ENCODE results near the gene ERN1. TPM values are rescaled to one million over a fixed set of nuclear protein-coding genes. Genes with fewer than 3 reads are reported as not detected.

The ERN1 gene
- total and polyA plus RNA-seq, 2 of the 13 experiments (the other 11 are each of a cell fraction or from before 2014, with no cell fraction given), result 6.0 to 12.7 TPM

GRCh38 chr17:64129765-64130558, at the start of gene ERN1 (continued):
- TF ChIP-seq ZNF142 (CRISPR knock-in tag; IDR thresholded peaks at IDR 0.05) (peak; percentile 92), ZSCAN29 (CRISPR knock-in tag; conservative IDR thresholded peaks at IDR 0.05) (peak; percentile 81; the same call in 1 of the 2 replicates), SIN3A (IDR thresholded peaks at IDR 0.05; ENCODE audit: borderline replicate concordance, low read depth, low read length) (peak; percentile 82; the same call in 1 of the 2 replicates), ARHGAP35 (CRISPR knock-in tag; IDR thresholded peaks at IDR 0.05; ENCODE audit: borderline replicate concordance) (peak; percentile 45; the same call in 1 of the 2 replicates), TMF1 (CRISPR knock-in tag; IDR thresholded peaks at IDR 0.05; ENCODE audit: low read depth) (peak; percentile 95), SAFB2 (CRISPR knock-in tag; IDR thresholded peaks at IDR 0.05; ENCODE audit: borderline replicate concordance, low read depth) (peak; percentile 99; the same call in 1 of the 2 replicates), HIVEP1 (CRISPR knock-in tag; IDR thresholded peaks at IDR 0.05) (peak; percentile 46), POGZ (CRISPR knock-in tag; IDR thresholded peaks at IDR 0.05) (peak; percentile 76; the same call in 1 of the 2 replicates), BRF2 (CRISPR knock-in tag; IDR thresholded peaks at IDR 0.05) (peak; percentile 92), MNT (IDR thresholded peaks at IDR 0.05) (0 out of 2 replicates have a peak, but pooled peaks have one; percentile 4), MIXL1 (CRISPR knock-in tag; IDR thresholded peaks at IDR 0.05) (peak; percentile 57; the same call in 1 of the 2 replicates), IKZF5 (CRISPR knock-in tag; IDR thresholded peaks at IDR 0.05) (peak; percentile 72), ZBTB38 (CRISPR knock-in tag; IDR thresholded peaks at IDR 0.05) (peak; percentile 19), NCOA5 (CRISPR knock-in tag; IDR thresholded peaks at IDR 0.05) (no peak), ZNF670 (CRISPR knock-in tag; IDR thresholded peaks at IDR 0.05; ENCODE audit: borderline replicate concordance) (0 out of 2 replicates have a peak, but pooled peaks have one; percentile 36), IRX3 (CRISPR knock-in tag; IDR thresholded peaks at IDR 0.05; ENCODE audit: borderline replicate concordance, low read depth) (peak; percentile 67), ZBTB8A (CRISPR knock-in tag; IDR thresholded peaks at IDR 0.05; ENCODE audit: borderline replicate concordance, low read depth) (0 out of 2 replicates have a peak, but pooled peaks have one; percentile 31), AGO1 (IDR thresholded peaks at IDR 0.05; ENCODE audit: low read depth, low read length, poor library complexity, severe bottlenecking) (peak; percentile 33)

Measured in HepG2 (cell line).